Panc1 (cell line): ENCODE measurements around the gene DIABLO. TPM values are rescaled to one million over a fixed set of nuclear protein-coding genes. Genes with fewer than 3 reads are reported as not detected.

Experiments
- ATAC-seq: fragments of 200-7000 bp; cut with Tn5 transposase; 2 replicates; pipeline ENCODE4 v1.9.1; 2020; ENCODE audit warnings: mild to moderate bottlenecking, moderate library complexity
- BruUV-seq: library from RNA; stranded (reverse); fragments of 400-500 nt; replicated peaks from 2 replicates; lab custom pipeline; 2021; lab: Mats Ljungman, UMichigan
- CTCF ChIA-PET: fragments of 300-600 bp; sonication (Branson Sonifier 250); formaldehyde crosslinking; loops from one replicate; lab custom pipeline; 2022; ENCODE audit warnings: antibody characterized with exemption; lab: Charles Lee
- POLR2A ChIA-PET: fragments of 300-600 bp; sonication (Branson Sonifier 250); formaldehyde crosslinking; loops from one replicate; lab custom pipeline; 2022; ENCODE audit warnings: antibody characterized with exemption; lab: Charles Lee
- DNase-seq: peaks from one replicate; pipeline ENCODE4 v3.0.0-alpha.2; 2010; ENCODE audit warnings: low read depth, low spot score
- H3K27ac ChIP-seq: 2 replicates; pipeline ENCODE4 v1.5.1; 2011; ENCODE audit warnings: mild to moderate bottlenecking, low read length, inconsistent platforms
- H3K27me3 ChIP-seq: fragments of 200-500 bp; sonication (Bioruptor generic); 2 replicates; pipeline ENCODE4 v1.6.0; 2014; ENCODE audit warnings: low read length, inconsistent platforms; ENCODE audit not compliant: control insufficient read depth, insufficient read depth
- H3K36me3 ChIP-seq: fragments of 200-500 bp; sonication (Bioruptor generic); 2 replicates; pipeline ENCODE4 v1.5.1; 2014; ENCODE audit warnings: inconsistent platforms, mild to moderate bottlenecking, low read length, moderate library complexity; ENCODE audit not compliant: control insufficient read depth, insufficient read depth
- H3K4me1 ChIP-seq: 2 replicates; pipeline ENCODE4 v1.5.1; 2011; ENCODE audit warnings: inconsistent platforms, mild to moderate bottlenecking, low read length, moderate library complexity; ENCODE audit not compliant: control insufficient read depth, insufficient read depth
- H3K4me3 ChIP-seq, 2 experiments: 2 replicates each; pipeline ENCODE4 v1.5.1; 2011 to 2012; ENCODE audit warnings: low read depth in 2 of 2, low read length in 2 of 2, mild to moderate bottlenecking in 2 of 2, inconsistent platforms in 1 of 2, moderate library complexity in 1 of 2
- H3K9me3 ChIP-seq: fragments of 200-500 bp; sonication (Bioruptor generic); 2 replicates; pipeline ENCODE4 v1.5.1; 2014; ENCODE audit warnings: low read depth, mild to moderate bottlenecking, inconsistent platforms, low read length, moderate library complexity; ENCODE audit not compliant: control insufficient read depth, insufficient read depth
- POLR2AphosphoS5 ChIP-seq: IDR thresholded peaks from 2 replicates; pipeline ENCODE4 v1.6.1; 2012; ENCODE audit warnings: mild to moderate bottlenecking, low read depth, low read length, moderate library complexity
- SIN3A ChIP-seq: IDR thresholded peaks from 2 replicates; pipeline ENCODE4 v1.6.1; 2012; ENCODE audit warnings: low read depth, mild to moderate bottlenecking, low read length, moderate library complexity, borderline replicate concordance; ENCODE audit not compliant: insufficient read depth
- TCF7L2 ChIP-seq: IDR thresholded peaks from 2 replicates; pipeline ENCODE4 v1.6.1; 2011; ENCODE audit warnings: mild to moderate bottlenecking, low read depth, low read length, inconsistent platforms
- in situ Hi-C: cut with HindIII; loops from 2 replicates; pipeline ENCODE4 v1.10.0; 2016; ENCODE audit warnings: low sequenced_read_pairs, low pct_unique_long_range_greater_than_20kb
- intact Hi-C: fragments of 100-400 bp; cut with micrococcal nuclease; formaldehyde crosslinking; loops from one replicate; pipeline ENCODE4 v1.10.0; 2022; ENCODE audit not compliant: unreplicated experiment
- total RNA-seq: library from RNA; stranded (reverse); gene quantifications from one replicate; pipeline ENCODE4 v1.2.1, GENCODE V29; 2021; ENCODE audit not compliant: unreplicated experiment
- TF ChIP-seq, protein P1 (sequence below), 2 experiments: IDR thresholded peaks; 2 replicates each; pipeline ENCODE4 v1.6.1; 2011 to 2012; ENCODE audit warnings: low read depth in 2 of 2, control low read depth in 1 of 2, low read length in 1 of 2, mild to moderate bottlenecking in 1 of 2, moderate library complexity in 1 of 2; ENCODE audit not compliant: insufficient read depth in 1 of 2
- TF ChIP-seq, protein P2 (sequence below): fragments of 450-650 bp; IDR thresholded peaks from 2 replicates; pipeline ENCODE4 v1.5.1; 2017; ENCODE audit warnings: mild to moderate bottlenecking

Gene DIABLO
- total RNA-seq, 1 experiment from 2014 or later: 71.5 TPM

DNA sequence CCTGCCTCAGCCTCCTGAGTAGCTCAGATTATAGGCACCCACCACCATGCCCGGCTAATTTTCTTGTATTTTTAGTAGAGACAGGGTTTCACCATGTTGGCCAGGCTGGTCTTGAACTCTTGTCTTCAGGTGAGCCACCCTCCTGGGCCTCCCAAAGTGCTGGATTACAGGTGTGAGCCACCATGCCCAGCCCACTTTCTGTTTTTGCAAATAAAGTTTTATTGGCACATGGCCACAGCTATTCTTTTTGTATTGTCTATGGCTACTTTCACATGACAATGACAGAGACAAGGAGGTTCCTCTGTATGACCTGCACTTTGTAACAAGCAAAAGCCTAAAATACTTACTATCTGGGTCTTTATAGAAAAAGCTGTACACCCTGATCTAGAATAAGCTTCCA is 19.7 kb upstream of the DIABLO start:
- intact Hi-C loops: no loop called here
- H3K9me3 ChIP-seq: no peaks in the 10 kb centered on the region
- H3K4me1 ChIP-seq: no peaks in the 10 kb centered on the region
- H3K36me3 ChIP-seq: peaks cover 2% of the 10 kb centered on the region; the same call in 1 of the 2 replicates
- CTCF ChIA-PET: no interaction called here
- ATAC-seq (no peak), DNase-seq (no peak)
- H3K4me3 ChIP-seq: no peak overlapping the region
- in situ Hi-C loops: no loop called here
- POLR2A ChIA-PET: interaction anchor here (0.7 kb wide), 1 partner anchor 18 kb away, joined by 7 read pairs; no protein-coding TSS in a partner anchor
- no peaks in the 10 kb centered on the region for H3K27me3 ChIP-seq
- BruUV-seq: no TSS peak
- H3K27ac ChIP-seq: no peak overlapping the region
- TF ChIP-seq POLR2AphosphoS5 (no peak), TCF7L2 (no peak), SIN3A (no peak)
- TF ChIP-seq, protein P1, sequence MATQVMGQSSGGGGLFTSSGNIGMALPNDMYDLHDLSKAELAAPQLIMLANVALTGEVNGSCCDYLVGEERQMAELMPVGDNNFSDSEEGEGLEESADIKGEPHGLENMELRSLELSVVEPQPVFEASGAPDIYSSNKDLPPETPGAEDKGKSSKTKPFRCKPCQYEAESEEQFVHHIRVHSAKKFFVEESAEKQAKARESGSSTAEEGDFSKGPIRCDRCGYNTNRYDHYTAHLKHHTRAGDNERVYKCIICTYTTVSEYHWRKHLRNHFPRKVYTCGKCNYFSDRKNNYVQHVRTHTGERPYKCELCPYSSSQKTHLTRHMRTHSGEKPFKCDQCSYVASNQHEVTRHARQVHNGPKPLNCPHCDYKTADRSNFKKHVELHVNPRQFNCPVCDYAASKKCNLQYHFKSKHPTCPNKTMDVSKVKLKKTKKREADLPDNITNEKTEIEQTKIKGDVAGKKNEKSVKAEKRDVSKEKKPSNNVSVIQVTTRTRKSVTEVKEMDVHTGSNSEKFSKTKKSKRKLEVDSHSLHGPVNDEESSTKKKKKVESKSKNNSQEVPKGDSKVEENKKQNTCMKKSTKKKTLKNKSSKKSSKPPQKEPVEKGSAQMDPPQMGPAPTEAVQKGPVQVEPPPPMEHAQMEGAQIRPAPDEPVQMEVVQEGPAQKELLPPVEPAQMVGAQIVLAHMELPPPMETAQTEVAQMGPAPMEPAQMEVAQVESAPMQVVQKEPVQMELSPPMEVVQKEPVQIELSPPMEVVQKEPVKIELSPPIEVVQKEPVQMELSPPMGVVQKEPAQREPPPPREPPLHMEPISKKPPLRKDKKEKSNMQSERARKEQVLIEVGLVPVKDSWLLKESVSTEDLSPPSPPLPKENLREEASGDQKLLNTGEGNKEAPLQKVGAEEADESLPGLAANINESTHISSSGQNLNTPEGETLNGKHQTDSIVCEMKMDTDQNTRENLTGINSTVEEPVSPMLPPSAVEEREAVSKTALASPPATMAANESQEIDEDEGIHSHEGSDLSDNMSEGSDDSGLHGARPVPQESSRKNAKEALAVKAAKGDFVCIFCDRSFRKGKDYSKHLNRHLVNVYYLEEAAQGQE (IDR thresholded peaks at IDR 0.05; ENCODE audit: insufficient read depth in 1 of 2, low read depth in 2 of 2, low read length in 1 of 2): no peak
- TF ChIP-seq, protein P2, sequence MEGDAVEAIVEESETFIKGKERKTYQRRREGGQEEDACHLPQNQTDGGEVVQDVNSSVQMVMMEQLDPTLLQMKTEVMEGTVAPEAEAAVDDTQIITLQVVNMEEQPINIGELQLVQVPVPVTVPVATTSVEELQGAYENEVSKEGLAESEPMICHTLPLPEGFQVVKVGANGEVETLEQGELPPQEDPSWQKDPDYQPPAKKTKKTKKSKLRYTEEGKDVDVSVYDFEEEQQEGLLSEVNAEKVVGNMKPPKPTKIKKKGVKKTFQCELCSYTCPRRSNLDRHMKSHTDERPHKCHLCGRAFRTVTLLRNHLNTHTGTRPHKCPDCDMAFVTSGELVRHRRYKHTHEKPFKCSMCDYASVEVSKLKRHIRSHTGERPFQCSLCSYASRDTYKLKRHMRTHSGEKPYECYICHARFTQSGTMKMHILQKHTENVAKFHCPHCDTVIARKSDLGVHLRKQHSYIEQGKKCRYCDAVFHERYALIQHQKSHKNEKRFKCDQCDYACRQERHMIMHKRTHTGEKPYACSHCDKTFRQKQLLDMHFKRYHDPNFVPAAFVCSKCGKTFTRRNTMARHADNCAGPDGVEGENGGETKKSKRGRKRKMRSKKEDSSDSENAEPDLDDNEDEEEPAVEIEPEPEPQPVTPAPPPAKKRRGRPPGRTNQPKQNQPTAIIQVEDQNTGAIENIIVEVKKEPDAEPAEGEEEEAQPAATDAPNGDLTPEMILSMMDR: no peak

DNA sequence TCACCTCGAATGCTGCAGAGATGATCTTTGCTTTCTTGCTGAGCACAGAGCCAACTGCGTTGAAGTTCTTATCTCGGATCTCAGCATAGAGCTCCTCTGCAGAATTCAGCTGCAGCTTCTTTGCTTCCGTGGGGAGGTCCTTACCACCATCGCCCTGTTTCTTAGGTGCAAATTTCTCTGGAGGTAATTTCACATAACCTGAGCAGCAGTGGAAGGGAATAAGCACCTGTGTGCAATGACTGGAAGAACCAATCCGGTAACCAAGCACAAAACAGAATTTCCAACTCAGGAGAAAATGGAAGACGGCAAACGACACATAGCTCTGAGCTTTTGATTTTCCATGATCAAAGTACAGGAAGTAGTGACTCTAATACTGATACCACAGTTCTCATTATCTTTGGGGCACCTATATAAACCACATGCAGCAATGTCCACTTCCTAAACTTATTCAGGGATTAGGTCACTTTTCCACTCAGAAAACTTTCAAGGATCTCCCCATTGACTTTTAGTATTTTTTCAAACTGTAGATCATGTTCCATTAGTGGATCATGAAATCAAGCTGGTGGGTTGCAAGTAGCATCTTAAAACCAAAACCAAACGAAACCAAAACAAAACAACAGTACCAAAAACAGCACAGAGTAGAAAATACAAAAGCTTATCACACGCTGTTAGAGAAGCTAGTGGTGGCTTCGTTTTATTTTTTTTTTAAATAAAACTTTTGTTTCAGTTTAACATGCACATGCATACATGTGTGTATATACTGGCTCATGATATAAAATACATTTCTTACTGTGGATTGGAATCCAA is 18.9 kb upstream of the DIABLO start:
- BruUV-seq: no TSS peak
- TF ChIP-seq, protein P1 (IDR thresholded peaks at IDR 0.05; ENCODE audit: insufficient read depth in 1 of 2, low read depth in 2 of 2, low read length in 1 of 2): no peak
- TF ChIP-seq, protein P2: no peak
- TF ChIP-seq SIN3A (no peak), POLR2AphosphoS5 (no peak), TCF7L2 (no peak)
- no peak overlapping the region for H3K4me3 ChIP-seq
- no peaks in the 10 kb centered on the region for H3K9me3 ChIP-seq
- in situ Hi-C loops: no loop called here
- intact Hi-C loops: no loop called here
- peaks cover 1% of the 10 kb centered on the region; the same call in 1 of the 2 replicates for H3K36me3 ChIP-seq
- H3K27me3 ChIP-seq: no peaks in the 10 kb centered on the region
- no peak for DNase-seq
- ChIA-PET CTCF (no interaction called here), POLR2A (interaction anchor here (0.6 to 0.7 kb wide), 2 partner anchors 17 to 19 kb away, joined by 4 to 7 read pairs; no protein-coding TSS in a partner anchor)
- ATAC-seq: no peak
- H3K27ac ChIP-seq: no peak overlapping the region
- H3K4me1 ChIP-seq: no peaks in the 10 kb centered on the region
